LNCAP (cell line): ENCODE results near the gene TAOK3.

ENCODE experiments used
- CTCF ChIP-seq: fragments of 450-650 bp; IDR thresholded peaks from 2 replicates; pipeline ENCODE4 v1.5.1; 2017; ENCODE audit warnings: mild to moderate bottlenecking

TAOK3 gene

GRCh38 chr12:118136559-118137003, 236.1 kb downstream of the TAOK3 start:
- no peak for TF ChIP-seq CTCF

- TF ChIP-seq CTCF: no peak
Measured at GRCh38 chr12:118135788-118136558, 236.7 kb downstream of the TAOK3 start, which contains the start of gene PEBP1. TSS of gene PEBP1 (plus strand) at chr12:118136124. CDS start at chr12:118136210, 86 bp downstream.

GRCh38 chr12:118127867-118128266, 244.8 kb downstream of the TAOK3 start:
- no peak for TF ChIP-seq CTCF

GRCh38 chr12:118126119-118126757, 246.5 kb downstream of the TAOK3 start:
- TF ChIP-seq CTCF: no peak

- no peak for TF ChIP-seq CTCF
Measured at GRCh38 chr12:118125743-118126118, 247.0 kb downstream of the TAOK3 start.

GRCh38 chr12:118124333-118124874, 248.3 kb downstream of the TAOK3 start:
- no peak for TF ChIP-seq CTCF

GRCh38 chr12:118122264-118122663, 250.4 kb downstream of the TAOK3 start:
- no peak for TF ChIP-seq CTCF
